HEK293 (cell line): ENCODE data around the gene GAREM1.
A peak's percentile ranks its signal among the peaks of the same experiment; 100 is the strongest.

Source experiments
- GLI4 ChIP-seq: fragments of 450-650 bp; formaldehyde crosslinking; IDR thresholded peaks from 2 replicates; pipeline ENCODE4 v1.5.1; 2016; ENCODE audit warnings: missing biosample characterization, missing genetic modification characterization
- GLIS2 ChIP-seq: fragments of 450-650 bp; formaldehyde crosslinking; IDR thresholded peaks from 2 replicates; pipeline ENCODE4 v1.5.1; 2016; ENCODE audit warnings: missing biosample characterization, missing genetic modification characterization
- MZF1 ChIP-seq: fragments of 450-650 bp; formaldehyde crosslinking; IDR thresholded peaks from 2 replicates; pipeline ENCODE4 v1.5.1; 2017; ENCODE audit warnings: missing biosample characterization, missing genetic modification characterization, borderline replicate concordance
- ZFP41 ChIP-seq: fragments of 450-650 bp; formaldehyde crosslinking; IDR thresholded peaks from 2 replicates; pipeline ENCODE4 v1.5.1; 2016; ENCODE audit warnings: missing biosample characterization, missing genetic modification characterization, borderline replicate concordance
- ZFP69B ChIP-seq: fragments of 450-650 bp; formaldehyde crosslinking; IDR thresholded peaks from 2 replicates; pipeline ENCODE4 v1.5.1; 2016; ENCODE audit warnings: missing biosample characterization, missing genetic modification characterization
- ZNF114 ChIP-seq: fragments of 450-650 bp; formaldehyde crosslinking; IDR thresholded peaks from 2 replicates; pipeline ENCODE4 v1.5.0; 2017; ENCODE audit warnings: missing biosample characterization, missing genetic modification characterization
- ZNF121 ChIP-seq: fragments of 450-650 bp; formaldehyde crosslinking; IDR thresholded peaks from 2 replicates; pipeline ENCODE4 v1.5.1; 2016; ENCODE audit warnings: missing biosample characterization, missing genetic modification characterization
- ZNF133 ChIP-seq: fragments of 450-650 bp; formaldehyde crosslinking; IDR thresholded peaks from 2 replicates; pipeline ENCODE4 v1.5.1; 2016; ENCODE audit warnings: missing biosample characterization, missing genetic modification characterization
- ZNF24 ChIP-seq: fragments of 450-650 bp; formaldehyde crosslinking; IDR thresholded peaks from 2 replicates; pipeline ENCODE4 v1.5.1; 2016; ENCODE audit warnings: missing biosample characterization, missing genetic modification characterization
- ZNF292 ChIP-seq: fragments of 450-650 bp; formaldehyde crosslinking; IDR thresholded peaks from 2 replicates; pipeline ENCODE4 v1.5.1; 2016; ENCODE audit warnings: low read depth, missing biosample characterization, missing genetic modification characterization, borderline replicate concordance
- ZNF423 ChIP-seq: fragments of 450-650 bp; formaldehyde crosslinking; IDR thresholded peaks from 2 replicates; pipeline ENCODE4 v1.5.1; 2016; ENCODE audit warnings: missing biosample characterization, missing genetic modification characterization
- ZNF501 ChIP-seq: fragments of 450-650 bp; formaldehyde crosslinking; IDR thresholded peaks from 2 replicates; pipeline ENCODE4 v1.5.1; 2016; ENCODE audit warnings: missing biosample characterization, missing genetic modification characterization
- ZNF768 ChIP-seq: fragments of 450-650 bp; formaldehyde crosslinking; IDR thresholded peaks from 2 replicates; pipeline ENCODE4 v1.5.1; 2018; ENCODE audit warnings: missing biosample characterization, mild to moderate bottlenecking, missing genetic modification characterization
- ZNF843 ChIP-seq: fragments of 450-650 bp; formaldehyde crosslinking; IDR thresholded peaks from 2 replicates; pipeline ENCODE4 v1.5.1; 2016; ENCODE audit warnings: missing biosample characterization, missing genetic modification characterization
- ZSCAN30 ChIP-seq: fragments of 450-650 bp; IDR thresholded peaks from 2 replicates; pipeline ENCODE4 v1.5.1; 2018; ENCODE audit warnings: missing biosample characterization, mild to moderate bottlenecking, missing genetic modification characterization, moderate library complexity
- TF ChIP-seq, protein P1 (sequence below): fragments of 450-650 bp; formaldehyde crosslinking; IDR thresholded peaks from 2 replicates; pipeline ENCODE4 v1.5.1; 2016; ENCODE audit warnings: missing biosample characterization, missing genetic modification characterization
- TF ChIP-seq, protein P2 (sequence below): IDR thresholded peaks from 2 replicates; pipeline ENCODE4 v1.6.1; 2011; ENCODE audit warnings: mild to moderate bottlenecking, low read depth, low read length, borderline replicate concordance
- TF ChIP-seq, protein P3 (sequence below): fragments of 450-650 bp; formaldehyde crosslinking; IDR thresholded peaks from 2 replicates; pipeline ENCODE4 v1.5.1; 2016; ENCODE audit warnings: missing biosample characterization, missing genetic modification characterization
- TF ChIP-seq, protein P4 (sequence below): fragments of 450-650 bp; formaldehyde crosslinking; IDR thresholded peaks from 2 replicates; pipeline ENCODE4 v1.5.1; 2017; ENCODE audit warnings: missing biosample characterization, missing genetic modification characterization
- TF ChIP-seq, protein P5 (sequence below): fragments of 450-650 bp; formaldehyde crosslinking; IDR thresholded peaks from 2 replicates; pipeline ENCODE4 v1.5.1; 2016; ENCODE audit warnings: missing biosample characterization, missing genetic modification characterization
- TF ChIP-seq, protein P6 (sequence below): fragments of 450-650 bp; formaldehyde crosslinking; IDR thresholded peaks from 2 replicates; pipeline ENCODE4 v1.5.1; 2016; ENCODE audit warnings: missing biosample characterization, missing genetic modification characterization, borderline replicate concordance
- TF ChIP-seq, protein P7 (sequence below): fragments of 450-650 bp; formaldehyde crosslinking; conservative IDR thresholded peaks from 2 replicates; pipeline ENCODE4 v1.5.1; 2016; ENCODE audit warnings: low read depth, missing biosample characterization, missing genetic modification characterization
- TF ChIP-seq, protein P8 (sequence below): fragments of 450-650 bp; formaldehyde crosslinking; optimal IDR thresholded peaks from 2 replicates; pipeline ENCODE3; 2016; ENCODE audit warnings: missing biosample characterization, mild to moderate bottlenecking, missing genetic modification characterization
- TF ChIP-seq, protein P9 (sequence below): fragments of 450-650 bp; formaldehyde crosslinking; IDR thresholded peaks from 2 replicates; pipeline ENCODE4 v1.5.1; 2017; ENCODE audit warnings: missing biosample characterization, missing genetic modification characterization

Gene GAREM1

DNA sequence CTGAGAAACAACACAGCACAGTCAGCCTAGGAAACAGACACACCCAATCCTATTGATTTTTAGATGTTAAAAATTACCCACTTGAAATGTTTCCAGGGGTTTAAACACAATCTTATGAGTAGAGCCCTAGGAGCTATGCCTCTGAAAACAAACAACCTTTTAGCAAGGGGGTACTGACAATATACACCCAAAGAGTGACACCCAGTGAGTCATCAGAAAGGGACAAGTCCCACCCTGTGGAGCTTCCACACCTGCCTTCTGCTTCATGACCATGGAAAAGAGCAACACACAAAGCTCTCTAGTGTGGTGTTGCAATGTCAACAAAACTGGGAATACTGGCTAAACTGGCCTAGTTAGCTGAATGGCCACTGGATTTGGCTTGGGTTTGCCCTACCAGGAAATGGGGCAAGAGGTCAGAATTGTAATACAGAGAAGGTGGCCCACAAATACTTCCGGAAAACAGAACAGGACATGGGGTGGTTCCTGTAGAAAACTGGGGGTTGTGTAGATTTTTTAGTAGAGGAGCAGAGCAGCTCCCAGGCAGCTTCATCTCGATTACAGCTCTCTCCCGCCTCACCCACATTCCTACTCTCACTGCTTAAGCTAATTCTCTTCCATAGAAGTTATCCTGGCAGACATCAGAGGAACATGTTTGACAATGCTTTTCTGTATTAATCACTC lies 98.2 kb downstream of the GAREM1 start (continued):
- TF ChIP-seq, protein P1, sequence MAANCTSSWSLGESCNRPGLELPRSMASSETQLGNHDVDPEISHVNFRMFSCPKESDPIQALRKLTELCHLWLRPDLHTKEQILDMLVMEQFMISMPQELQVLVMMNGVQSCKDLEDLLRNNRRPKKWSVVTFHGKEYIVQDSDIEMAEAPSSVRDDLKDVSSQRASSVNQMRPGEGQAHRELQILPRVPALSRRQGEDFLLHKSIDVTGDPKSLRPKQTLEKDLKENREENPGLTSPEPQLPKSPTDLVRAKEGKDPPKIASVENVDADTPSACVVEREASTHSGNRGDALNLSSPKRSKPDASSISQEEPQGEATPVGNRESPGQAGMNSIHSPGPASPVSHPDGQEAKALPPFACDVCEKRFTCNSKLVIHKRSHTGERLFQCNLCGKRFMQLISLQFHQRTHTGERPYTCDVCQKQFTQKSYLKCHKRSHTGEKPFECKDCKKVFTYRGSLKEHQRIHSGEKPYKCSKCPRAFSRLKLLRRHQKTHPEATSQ (tag by site-specific recombination), result no peak
- TF ChIP-seq ZNF423 (tag by site-specific recombination), result no peak
- TF ChIP-seq, protein P2, sequence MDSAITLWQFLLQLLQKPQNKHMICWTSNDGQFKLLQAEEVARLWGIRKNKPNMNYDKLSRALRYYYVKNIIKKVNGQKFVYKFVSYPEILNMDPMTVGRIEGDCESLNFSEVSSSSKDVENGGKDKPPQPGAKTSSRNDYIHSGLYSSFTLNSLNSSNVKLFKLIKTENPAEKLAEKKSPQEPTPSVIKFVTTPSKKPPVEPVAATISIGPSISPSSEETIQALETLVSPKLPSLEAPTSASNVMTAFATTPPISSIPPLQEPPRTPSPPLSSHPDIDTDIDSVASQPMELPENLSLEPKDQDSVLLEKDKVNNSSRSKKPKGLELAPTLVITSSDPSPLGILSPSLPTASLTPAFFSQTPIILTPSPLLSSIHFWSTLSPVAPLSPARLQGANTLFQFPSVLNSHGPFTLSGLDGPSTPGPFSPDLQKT, result no peak
- no peak for TF ChIP-seq ZFP41 (tag by site-specific recombination)
- no peak for TF ChIP-seq ZNF768
- TF ChIP-seq ZNF24 (tag by site-specific recombination), result no peak
- TF ChIP-seq ZNF501 (tag by site-specific recombination), result 0 out of 2 replicates have a peak, but pooled peaks have one; percentile 18
- TF ChIP-seq, protein P3, sequence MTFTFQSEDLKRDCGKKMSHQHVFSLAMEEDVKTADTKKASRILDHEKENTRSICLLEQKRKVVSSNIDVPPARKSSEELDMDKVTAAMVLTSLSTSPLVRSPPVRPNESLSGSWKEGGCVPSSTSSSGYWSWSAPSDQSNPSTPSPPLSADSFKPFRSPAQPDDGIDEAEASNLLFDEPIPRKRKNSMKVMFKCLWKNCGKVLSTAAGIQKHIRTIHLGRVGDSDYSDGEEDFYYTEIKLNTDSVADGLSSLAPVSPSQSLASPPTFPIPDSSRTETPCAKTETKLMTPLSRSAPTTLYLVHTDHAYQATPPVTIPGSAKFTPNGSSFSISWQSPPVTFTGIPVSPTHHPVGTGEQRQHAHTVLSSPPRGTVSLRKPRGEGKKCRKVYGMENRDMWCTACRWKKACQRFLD (tag by site-specific recombination), result no peak
- TF ChIP-seq, protein P4, sequence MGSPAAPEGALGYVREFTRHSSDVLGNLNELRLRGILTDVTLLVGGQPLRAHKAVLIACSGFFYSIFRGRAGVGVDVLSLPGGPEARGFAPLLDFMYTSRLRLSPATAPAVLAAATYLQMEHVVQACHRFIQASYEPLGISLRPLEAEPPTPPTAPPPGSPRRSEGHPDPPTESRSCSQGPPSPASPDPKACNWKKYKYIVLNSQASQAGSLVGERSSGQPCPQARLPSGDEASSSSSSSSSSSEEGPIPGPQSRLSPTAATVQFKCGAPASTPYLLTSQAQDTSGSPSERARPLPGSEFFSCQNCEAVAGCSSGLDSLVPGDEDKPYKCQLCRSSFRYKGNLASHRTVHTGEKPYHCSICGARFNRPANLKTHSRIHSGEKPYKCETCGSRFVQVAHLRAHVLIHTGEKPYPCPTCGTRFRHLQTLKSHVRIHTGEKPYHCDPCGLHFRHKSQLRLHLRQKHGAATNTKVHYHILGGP (tag by site-specific recombination), result no peak
- TF ChIP-seq ZNF133 (tag by site-specific recombination), result no peak
- TF ChIP-seq ZNF121, result no peak
- TF ChIP-seq, protein P5, sequence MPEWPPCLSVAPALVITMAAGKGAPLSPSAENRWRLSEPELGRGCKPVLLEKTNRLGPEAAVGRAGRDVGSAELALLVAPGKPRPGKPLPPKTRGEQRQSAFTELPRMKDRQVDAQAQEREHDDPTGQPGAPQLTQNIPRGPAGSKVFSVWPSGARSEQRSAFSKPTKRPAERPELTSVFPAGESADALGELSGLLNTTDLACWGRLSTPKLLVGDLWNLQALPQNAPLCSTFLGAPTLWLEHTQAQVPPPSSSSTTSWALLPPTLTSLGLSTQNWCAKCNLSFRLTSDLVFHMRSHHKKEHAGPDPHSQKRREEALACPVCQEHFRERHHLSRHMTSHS (tag by site-specific recombination), result no peak
- no peak for TF ChIP-seq ZFP69B (tag by site-specific recombination)
- TF ChIP-seq GLI4 (tag by site-specific recombination), result no peak
- no peak for TF ChIP-seq MZF1 (tag by site-specific recombination)
- no peak for TF ChIP-seq ZSCAN30
- TF ChIP-seq, protein P6, sequence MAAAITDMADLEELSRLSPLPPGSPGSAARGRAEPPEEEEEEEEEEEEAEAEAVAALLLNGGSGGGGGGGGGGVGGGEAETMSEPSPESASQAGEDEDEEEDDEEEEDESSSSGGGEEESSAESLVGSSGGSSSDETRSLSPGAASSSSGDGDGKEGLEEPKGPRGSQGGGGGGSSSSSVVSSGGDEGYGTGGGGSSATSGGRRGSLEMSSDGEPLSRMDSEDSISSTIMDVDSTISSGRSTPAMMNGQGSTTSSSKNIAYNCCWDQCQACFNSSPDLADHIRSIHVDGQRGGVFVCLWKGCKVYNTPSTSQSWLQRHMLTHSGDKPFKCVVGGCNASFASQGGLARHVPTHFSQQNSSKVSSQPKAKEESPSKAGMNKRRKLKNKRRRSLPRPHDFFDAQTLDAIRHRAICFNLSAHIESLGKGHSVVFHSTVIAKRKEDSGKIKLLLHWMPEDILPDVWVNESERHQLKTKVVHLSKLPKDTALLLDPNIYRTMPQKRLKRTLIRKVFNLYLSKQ (tag by site-specific recombination), result no peak
- TF ChIP-seq, protein P7, sequence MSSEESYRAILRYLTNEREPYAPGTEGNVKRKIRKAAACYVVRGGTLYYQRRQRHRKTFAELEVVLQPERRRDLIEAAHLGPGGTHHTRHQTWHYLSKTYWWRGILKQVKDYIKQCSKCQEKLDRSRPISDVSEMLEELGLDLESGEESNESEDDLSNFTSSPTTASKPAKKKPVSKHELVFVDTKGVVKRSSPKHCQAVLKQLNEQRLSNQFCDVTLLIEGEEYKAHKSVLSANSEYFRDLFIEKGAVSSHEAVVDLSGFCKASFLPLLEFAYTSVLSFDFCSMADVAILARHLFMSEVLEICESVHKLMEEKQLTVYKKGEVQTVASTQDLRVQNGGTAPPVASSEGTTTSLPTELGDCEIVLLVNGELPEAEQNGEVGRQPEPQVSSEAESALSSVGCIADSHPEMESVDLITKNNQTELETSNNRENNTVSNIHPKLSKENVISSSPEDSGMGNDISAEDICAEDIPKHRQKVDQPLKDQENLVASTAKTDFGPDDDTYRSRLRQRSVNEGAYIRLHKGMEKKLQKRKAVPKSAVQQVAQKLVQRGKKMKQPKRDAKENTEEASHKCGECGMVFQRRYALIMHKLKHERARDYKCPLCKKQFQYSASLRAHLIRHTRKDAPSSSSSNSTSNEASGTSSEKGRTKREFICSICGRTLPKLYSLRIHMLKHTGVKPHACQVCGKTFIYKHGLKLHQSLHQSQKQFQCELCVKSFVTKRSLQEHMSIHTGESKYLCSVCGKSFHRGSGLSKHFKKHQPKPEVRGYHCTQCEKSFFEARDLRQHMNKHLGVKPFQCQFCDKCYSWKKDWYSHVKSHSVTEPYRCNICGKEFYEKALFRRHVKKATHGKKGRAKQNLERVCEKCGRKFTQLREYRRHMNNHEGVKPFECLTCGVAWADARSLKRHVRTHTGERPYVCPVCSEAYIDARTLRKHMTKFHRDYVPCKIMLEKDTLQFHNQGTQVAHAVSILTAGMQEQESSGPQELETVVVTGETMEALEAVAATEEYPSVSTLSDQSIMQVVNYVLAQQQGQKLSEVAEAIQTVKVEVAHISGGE (tag by site-specific recombination), result no peak
- TF ChIP-seq, protein P8, sequence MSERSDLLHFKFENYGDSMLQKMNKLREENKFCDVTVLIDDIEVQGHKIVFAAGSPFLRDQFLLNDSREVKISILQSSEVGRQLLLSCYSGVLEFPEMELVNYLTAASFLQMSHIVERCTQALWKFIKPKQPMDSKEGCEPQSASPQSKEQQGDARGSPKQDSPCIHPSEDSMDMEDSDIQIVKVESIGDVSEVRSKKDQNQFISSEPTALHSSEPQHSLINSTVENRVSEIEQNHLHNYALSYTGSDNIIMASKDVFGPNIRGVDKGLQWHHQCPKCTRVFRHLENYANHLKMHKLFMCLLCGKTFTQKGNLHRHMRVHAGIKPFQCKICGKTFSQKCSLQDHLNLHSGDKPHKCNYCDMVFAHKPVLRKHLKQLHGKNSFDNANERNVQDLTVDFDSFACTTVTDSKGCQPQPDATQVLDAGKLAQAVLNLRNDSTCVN (tag by site-specific recombination), result no peak
- TF ChIP-seq, protein P9, sequence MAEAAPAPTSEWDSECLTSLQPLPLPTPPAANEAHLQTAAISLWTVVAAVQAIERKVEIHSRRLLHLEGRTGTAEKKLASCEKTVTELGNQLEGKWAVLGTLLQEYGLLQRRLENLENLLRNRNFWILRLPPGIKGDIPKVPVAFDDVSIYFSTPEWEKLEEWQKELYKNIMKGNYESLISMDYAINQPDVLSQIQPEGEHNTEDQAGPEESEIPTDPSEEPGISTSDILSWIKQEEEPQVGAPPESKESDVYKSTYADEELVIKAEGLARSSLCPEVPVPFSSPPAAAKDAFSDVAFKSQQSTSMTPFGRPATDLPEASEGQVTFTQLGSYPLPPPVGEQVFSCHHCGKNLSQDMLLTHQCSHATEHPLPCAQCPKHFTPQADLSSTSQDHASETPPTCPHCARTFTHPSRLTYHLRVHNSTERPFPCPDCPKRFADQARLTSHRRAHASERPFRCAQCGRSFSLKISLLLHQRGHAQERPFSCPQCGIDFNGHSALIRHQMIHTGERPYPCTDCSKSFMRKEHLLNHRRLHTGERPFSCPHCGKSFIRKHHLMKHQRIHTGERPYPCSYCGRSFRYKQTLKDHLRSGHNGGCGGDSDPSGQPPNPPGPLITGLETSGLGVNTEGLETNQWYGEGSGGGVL, result 0 out of 2 replicates have a peak, but pooled peaks have one; percentile 33
- TF ChIP-seq ZNF843 (tag by site-specific recombination), result peak; percentile 74; the same call in 1 of the 2 replicates
- 0 out of 2 replicates have a peak, but pooled peaks have one; percentile 16 for TF ChIP-seq GLIS2 (tag by site-specific recombination)
- no peak for TF ChIP-seq ZNF292
- no peak for TF ChIP-seq ZNF114 (tag by site-specific recombination)
